GM18511 (cell line): Measurements from ENCODE around the gene TAS2R60.

Experiments
- ATAC-seq: cut with Tn5 transposase; IDR thresholded peaks from one replicate; pipeline ENCODE4 v1.9.1; 2021; ENCODE audit warnings: mild to moderate bottlenecking, moderate library complexity; ENCODE audit not compliant: unreplicated experiment

Gene TAS2R60

DNA sequence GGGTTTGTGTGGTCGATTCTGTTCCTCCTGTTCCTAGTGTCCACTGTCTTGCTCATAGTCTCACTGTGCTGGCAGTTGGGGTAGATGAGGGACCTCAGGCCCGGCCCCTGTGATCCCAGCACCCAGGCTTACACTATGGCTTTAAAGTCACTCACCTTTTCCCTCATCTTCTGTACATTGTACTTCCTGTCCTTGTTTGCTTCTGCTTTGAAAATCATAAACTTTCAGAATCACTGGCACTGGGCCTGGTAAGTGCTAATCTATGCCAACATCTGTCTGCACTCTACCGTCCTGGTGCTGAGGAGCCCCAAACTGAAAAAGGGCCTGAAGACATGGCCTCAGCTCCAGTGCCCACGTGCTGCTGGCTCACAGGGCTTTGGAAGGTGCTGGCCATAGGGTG is 5.7 kb upstream of the TAS2R60 start:
- peak; percentile 67 for ATAC-seq

DNA sequence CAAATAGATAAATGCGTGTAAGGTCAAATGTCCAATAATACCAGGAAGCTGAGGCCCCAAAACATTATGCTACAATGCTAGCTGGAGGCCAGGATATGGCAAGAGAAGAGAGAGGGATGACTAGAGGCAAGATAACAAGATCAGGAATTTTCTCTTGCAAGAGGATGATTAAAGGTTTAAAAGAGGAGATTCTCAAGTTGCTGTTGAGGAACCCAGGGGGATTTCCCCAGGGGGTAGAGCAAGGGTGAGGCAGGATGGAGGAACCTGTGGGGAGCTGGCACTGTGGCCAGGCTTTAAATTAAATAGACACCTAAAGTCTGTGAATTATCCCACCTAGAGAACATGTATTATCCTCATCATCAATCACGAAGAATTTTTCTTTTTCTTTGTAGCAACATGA is 3.4 kb upstream of the TAS2R60 start:
- no peak for ATAC-seq

DNA sequence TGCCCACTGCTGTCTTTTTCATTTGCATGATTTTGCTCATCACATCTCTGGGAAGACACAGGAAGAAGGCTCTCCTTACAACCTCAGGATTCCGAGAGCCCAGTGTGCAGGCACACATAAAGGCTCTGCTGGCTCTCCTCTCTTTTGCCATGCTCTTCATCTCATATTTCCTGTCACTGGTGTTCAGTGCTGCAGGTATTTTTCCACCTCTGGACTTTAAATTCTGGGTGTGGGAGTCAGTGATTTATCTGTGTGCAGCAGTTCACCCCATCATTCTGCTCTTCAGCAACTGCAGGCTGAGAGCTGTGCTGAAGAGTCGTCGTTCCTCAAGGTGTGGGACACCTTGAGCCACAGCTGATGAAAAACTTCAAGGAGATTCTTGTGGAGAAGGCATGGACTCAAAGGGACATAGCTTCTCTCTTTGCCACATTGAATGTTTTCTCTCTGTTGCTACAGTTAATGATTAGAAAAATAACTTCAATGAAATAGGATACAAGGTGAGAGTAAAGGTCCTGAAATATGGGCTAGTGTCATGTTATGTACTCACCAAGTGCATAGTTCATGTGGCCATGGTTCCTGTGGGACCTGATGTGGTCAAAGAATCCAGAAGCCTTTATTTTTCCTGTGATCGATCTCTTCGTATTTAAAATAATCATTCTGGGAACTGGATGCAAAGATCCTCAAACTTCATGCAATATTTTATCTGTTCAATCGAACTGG is 970 bp downstream of the TAS2R60 start:
- ATAC-seq, result no peak

DNA sequence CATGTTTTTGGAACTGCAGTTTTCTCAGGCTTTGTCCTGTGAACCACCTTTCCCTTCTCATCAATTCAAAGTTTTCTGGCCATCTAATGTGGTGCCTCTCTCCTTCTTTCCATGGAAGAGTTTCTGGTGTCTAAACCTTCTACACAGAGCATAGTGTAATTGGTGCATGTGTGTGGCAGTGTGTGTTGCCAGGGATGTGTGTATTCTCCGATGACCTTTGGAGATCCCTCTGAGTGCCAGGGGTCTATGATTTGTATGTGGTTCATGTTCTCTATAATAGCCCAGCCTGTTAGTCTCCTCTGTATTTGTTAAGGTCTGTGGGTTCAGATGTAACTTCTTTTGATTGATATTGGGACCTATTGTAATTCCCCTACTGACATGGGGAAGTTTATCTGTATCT is 1.5 kb downstream of the TAS2R60 start:
- no peak for ATAC-seq

DNA sequence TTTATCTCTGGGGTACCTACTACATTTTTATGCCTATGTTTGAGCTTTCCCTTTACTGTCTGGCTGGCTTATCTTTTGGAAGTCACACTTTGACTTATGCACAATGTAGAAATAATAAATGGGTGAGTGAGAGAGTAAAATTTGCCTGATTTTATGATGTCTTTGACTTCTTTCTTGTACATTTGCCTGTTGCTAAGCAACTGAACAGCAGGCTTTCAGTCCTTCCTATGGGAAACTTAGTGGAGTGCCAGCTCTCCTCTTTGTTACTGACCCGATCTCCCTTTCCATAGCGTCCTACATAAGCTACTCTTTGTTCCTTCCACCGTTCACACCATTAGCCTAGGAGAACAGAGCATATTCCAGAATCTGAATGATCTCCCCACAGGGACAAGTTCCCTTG is 4.2 kb downstream of the TAS2R60 start:
- ATAC-seq, result no peak

DNA sequence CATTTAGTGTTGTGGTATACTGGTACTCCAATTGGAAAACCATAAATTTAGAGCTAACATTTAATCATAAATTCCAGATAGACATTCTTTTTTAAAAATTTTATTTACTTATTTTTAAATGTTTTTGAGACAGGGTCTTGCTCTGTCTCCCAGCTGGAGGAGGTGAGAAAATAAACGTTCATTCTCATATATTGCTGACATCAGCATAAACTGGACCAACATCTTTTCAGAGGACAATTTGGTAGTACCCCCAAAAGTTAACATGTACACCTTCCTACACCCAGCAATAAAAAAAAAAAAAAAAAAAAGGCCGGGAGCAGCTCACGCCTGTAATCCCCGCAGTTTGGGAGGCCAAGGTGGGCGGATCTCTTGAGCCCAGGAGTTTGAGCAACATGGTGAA is 5.2 kb downstream of the TAS2R60 start:
- ATAC-seq, result no peak

DNA sequence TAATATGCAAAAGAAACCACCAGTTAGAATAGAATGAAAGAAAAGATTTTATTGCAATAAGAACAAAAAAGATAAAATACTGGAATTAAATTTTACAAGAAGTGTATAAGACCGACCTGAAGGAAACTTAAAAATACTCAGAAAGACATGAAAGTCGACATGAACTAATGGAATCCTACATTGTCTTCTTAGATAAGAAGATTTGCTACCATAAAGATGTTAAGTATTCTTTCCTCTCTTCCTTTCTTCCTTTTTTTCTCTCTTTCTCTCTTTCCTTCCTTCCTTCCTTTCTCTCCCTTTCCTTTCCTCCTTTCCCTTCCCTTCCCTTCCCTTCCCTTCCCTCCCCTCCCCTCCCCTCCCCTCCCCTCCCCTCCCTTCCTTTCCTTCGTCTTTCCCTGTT is 6.5 kb downstream of the TAS2R60 start:
- no peak for ATAC-seq

DNA sequence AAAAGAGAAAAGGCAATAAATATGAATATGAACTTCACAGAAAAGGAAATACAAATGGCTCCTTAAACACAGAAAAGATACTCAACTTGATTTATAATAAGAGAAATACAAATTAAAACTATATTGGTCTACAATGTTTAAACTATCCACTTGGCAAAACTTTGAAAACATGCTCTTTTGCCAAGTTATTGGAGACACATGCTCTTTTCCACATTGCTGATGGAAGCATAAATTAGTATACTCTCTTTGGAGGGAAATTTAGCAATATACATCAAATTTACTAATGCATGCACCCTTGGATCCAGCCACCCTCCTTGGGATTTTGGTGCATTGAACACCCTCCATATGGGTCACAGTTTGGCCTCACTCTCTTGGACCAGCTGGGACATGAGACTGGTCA is 7.9 kb downstream of the TAS2R60 start:
- no peak for ATAC-seq

DNA sequence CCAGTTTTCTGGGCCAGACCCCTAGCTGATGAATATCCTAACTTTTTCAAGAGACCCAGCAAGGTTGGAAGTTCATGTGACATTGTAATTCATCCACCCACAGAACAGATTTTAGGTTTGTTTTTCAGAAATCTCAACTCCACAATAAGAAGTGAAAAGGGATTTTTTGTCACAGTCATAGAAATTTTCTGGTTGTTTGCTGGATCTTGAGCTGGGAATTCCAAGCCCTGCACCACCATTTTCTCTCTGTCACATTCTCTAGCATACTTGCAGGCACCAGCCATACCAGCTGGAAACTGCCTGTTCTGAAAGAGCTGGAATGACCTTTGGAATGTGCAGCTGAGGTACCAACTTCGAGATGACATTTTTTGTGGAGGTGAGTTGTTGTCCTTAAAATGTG is 8.5 kb downstream of the TAS2R60 start:
- no peak for ATAC-seq

DNA sequence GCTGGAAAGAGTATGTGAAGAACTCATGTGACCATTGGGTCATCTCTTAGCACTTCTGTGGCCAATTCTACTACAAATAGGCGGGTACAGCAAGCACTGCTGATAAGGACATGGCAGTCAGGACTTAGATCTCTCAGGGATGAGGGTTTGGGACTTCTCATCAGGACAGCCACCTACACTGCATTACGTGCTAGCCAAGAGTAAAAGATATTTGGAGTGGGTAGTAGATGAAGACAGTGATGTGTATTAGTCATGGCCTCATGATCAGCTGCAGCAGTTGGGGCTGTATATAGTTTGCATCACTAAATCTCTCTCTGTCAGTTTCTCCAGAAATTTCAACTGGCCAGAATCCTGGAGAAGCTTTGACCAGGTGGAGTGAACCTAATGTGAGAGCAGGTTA is 9.2 kb downstream of the TAS2R60 start:
- ATAC-seq, result no peak

DNA sequence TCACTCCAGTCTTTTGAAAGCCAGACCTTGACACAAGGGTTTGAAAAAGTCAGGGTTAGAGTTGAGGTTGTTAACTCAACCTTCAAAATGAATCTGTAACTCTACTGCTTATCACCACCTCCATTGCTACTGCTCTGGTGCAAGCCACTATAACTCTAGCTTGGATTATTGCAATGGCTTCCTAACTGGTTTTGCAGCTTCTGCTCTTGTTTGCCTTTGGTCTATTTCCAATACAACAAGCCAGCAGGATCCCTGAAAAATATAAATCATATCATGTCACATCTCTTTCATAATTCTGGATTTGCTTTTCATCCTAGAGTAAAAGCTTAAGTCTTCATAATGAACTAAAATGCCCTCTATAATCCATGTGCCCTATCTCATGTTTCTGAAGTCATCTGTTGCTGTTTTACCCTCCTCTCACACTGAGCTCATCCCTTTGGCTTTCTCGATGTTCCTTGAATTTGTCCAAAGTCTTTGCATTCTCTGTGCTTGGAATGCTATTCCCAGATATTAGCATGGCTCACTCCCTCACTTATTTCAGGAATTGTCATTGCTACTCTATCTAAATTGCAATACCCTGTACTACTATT is 10.9 kb downstream of the TAS2R60 start:
- no peak for ATAC-seq

DNA sequence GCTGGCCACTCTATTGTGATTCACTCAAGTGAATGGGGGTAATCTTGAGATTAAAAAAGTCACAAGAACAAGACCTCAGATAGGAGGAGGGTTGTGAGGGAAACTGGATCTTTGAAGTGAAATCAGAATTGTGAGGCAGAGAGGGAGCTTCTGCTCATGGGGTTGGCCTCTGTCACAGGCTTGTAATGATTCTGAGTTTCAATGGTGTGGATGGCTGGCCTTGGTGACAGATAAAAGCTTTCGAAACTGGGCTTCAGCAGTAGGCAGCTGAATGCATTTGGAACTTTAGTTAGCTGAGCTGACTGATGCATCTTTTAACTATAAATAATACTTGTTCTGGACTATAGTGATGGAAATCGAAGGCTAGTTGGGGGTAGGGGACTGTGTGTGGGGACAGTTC is 12.2 kb downstream of the TAS2R60 start:
- no peak for ATAC-seq

DNA sequence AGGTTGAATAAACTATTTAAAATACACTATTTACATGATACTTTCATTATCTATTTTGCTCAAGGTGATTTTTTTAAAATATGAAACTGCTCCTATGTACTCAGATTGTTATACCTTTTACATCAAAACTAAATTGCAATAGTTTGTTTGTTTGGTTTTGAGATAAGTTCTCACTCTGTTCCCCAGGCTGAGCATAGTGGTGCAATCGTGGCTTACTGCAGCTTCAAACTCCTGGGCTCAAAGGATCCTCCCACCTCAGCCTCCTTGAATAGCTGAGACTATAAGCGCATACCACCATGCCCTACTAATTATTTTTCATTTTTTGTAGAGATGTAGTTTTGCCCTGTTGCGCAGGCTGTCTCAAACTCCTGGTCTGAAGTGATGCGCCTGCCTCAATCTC is 12.7 kb downstream of the TAS2R60 start:
- no peak for ATAC-seq

DNA sequence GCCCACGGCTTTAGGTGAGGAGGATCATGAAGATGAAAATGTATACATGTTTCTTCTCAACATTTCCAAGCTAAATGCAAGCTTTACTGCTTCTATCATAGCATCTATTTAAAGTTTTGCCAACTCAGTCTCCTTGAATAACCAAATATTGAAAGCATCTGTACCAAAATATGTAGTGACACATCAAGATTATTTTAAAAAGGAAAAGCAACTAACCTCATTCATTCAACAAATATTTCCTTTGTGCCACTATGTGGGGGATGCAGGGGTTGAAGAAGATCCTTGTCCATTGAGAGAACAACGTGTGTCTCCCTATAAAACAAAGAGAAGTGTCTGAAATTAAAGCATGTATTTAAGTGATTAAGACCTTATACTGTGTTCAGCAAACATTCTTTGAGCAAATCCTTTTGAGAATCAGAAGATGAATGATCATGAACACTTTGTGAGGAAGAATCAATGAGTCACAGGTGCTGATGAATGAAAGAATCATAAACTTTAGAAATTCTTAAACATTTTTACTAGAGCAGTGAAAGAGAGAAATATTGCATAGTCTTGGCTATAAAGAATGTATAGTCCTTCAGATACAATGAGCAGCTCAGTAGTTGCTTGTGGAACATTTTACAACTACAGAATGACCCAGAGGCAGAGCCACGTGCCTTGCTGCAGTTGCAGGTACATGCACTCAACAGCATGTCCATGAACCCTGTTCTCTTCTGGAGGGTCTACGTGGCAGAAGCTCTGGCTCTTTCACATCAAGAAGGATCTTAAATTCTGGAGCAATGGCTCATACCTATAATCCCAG is 13.9 kb downstream of the TAS2R60 start:
- ATAC-seq, result no peak

DNA sequence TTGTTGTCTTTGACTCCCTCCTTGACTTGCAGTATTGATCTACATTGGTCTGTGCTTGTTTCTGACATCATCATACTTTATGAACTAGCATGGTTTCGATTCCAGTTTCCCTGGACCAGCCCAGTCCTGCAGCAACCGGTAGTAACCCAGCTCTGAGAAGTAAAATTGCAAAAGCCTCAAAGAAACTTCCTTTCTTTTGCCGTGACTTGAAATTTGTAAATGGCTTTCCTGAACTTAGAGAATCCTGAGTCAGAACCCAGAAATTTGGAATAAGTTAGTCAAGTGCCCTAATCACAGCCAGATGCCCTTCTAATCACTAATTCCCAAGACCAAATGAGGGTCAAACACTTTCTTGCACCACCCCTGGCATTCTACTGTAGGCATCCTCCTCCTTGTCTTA is 15.0 kb downstream of the TAS2R60 start:
- ATAC-seq, result no peak

DNA sequence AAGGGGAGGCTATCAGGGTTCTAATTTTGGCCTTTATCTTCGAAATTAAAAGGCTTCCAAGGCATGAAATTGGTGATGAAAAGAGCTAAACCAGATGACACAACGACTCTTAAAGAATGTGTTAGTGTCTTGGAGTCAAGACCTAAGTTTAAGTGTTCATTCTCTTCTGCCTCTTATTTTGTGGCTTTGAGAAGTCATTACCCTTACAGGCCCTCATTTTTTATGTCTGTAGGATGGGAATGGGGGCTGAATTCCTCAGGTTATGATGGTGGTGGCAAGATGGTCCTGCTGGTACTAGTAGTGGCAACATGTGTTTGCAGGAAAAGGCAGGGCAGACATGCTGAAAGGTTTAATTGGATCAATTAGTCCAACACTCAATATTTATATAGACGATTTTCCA is 15.4 kb downstream of the TAS2R60 start:
- no peak for ATAC-seq

DNA sequence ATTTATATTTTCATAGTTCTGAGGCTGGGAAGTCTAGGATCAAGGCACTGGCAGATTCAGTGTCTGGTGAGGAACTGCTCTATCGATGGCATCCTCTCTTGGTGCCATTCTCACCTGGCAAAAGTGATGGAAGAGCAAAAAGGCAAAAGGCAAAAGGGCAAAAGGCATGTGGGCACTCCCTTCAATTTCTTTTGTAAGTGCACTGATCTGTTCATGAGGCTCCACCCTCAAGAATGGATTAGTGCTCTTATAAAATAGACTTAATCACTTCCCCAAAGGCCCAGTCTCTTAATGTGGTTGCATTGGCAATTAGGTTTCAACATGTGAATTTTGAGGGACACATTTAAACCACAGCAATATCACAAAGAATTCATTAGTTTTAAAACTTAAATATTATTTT is 16.1 kb downstream of the TAS2R60 start:
- no peak for ATAC-seq

DNA sequence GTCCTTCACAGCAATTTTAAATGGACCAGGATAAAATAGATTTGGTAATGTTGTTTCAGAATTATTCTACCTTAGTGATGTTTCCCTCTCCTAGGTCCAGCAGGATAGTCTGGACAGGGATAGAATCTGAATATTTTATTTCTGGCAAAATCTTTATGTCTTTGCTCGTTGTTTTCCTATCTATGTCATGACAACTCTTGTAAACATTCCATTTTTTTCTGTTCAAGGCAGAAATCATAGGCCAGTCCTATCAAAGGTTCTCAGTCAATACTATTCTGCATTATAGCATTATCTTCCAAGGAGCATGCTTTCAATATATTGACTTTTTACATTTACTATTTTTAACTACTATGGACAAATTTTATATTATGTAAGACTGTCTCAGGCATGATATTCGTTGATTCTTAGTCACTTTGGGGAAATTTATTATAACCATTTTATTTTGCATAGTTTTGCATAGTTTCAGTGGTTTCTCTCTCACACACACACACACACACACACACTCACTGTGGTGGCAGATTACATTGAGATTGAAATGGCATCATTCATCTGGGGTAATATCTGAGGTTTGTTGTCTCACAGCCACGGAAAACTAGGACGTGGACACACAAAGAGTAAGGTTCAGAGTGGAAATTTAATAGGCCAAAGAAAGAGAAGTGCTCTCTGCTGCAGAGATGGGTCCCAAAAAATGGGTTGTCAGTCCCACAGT is 17.2 kb downstream of the TAS2R60 start:
- ATAC-seq, result no peak

DNA sequence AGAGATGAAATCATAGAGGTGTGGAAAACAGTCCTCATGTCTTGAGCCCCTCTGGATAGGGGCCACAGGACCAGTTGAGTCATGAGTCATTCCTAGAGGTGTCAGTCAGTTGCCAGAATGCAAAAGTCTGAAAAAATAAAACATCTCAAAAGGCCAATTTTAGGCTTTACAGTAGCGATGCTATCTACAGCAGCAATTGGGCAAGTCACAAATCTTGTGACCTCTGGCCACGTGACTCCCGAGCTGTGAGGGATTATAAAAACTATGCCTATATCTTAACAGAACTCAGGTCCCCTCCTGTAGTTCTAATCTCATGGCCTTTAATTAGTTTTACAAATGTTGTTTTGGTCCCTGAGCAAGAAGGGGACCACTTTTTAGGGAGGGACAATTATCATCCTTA is 18.8 kb downstream of the TAS2R60 start:
- ATAC-seq, result no peak

DNA sequence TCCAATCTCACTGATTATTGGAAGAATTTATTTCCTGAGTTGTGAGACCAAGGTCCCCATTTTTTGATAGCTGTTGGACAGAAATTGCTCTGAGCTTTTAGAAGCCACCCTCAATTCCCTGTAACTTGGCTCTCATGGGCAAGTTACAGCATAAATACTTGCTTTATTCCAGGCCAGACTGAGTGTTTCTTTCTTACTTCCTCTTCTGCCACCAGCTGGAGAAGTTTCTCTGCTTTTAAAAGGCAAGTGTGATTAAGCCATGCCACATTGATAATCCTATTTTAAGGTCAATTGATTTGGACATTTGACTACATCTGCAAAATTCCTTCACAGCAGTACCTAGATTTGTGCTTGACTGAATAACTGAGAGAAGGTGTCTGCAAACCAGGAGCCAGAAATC is 20.3 kb downstream of the TAS2R60 start:
- no peak for ATAC-seq

DNA sequence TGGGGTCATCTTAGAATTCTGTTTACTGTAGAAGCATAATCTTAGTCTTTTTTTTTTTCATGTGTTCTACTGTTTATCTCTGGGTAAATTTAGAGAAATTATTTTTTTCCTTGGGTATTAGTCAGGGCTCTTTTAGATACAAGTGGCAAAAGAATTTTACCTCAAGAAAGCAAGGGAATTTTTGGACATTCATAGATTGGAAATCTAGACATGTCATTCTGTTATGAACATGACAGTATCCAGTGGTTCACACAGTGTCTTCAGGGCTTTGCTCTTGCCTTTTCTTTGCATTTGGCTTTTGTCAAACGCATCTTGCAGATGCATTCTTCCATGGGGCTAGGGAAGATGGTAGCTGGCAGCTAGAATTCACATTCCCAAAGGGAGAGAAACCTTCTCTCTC is 20.7 kb downstream of the TAS2R60 start:
- ATAC-seq, result no peak

DNA sequence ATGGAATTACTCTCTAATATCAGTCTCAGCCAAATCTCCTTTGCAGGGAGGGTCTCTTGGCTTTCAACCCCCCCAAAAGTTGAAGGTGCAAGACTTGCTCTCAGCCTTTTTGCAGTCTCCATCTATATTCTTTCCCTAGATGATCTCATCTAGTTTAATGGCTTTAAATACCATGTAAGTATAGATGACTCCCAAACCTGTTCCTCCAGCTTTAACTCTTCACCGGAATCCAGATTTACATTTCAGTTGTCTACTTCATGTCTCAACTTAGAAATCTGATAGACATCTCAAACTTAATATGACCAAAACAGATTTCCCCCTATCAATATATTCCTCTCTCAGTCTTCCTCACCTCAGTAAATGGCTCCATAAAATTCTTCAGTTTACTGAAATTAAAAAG is 24.5 kb downstream of the TAS2R60 start:
- no peak for ATAC-seq
